GM18909 (cell line): ENCODE data around the gene CCL20.
"Not testable (repeated sequence)": the region's sequence is repeated elsewhere in the genome, so short reads cannot be mapped to it uniquely, and the experiment has no call there.

Experiments used
- ATAC-seq: cut with Tn5 transposase; IDR thresholded peaks from one replicate; pipeline ENCODE4 v1.9.1; 2021; ENCODE audit warnings: mild to moderate bottlenecking; ENCODE audit not compliant: unreplicated experiment, poor library complexity

CCL20 gene, protein sequence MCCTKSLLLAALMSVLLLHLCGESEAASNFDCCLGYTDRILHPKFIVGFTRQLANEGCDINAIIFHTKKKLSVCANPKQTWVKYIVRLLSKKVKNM

DNA sequence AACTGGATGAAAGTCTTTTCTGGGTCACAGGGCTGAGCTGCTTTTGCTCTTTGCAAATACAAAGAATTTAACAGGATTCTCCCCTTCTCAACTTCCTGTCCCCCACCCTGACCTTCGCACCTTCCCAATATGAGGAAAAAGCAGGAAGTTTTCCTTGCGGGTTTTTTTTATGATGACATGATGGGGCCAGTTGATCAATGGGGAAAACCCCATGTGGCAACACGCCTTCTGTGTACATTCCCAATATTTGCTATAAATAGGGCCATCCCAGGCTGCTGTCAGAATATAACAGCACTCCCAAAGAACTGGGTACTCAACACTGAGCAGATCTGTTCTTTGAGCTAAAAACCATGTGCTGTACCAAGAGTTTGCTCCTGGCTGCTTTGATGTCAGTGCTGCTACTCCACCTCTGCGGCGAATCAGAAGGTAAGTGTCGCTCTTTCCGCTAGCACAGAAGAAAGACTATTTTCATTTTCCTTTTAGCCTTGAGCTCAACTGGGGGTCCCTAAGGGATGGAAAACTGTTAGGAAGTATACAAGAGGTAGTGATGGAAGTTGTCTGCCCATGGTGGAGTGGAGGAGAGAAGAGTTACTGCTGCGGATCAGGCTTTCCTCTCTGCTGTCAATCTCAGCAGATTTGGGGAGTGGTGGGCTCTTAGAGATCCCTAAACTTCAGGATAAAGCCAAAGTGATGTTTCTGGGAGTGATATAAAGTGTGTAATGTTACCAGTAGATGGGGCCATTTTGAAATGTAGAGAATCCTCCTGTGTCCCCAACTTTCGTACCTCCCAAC, at the start of gene CCL20:
Gene CCL20, plus strand, starts transcription at position 281 of the 792 bp plus-strand sequence. Its CDS starts 70 bp downstream, at position 351.
- no peak for ATAC-seq

DNA sequence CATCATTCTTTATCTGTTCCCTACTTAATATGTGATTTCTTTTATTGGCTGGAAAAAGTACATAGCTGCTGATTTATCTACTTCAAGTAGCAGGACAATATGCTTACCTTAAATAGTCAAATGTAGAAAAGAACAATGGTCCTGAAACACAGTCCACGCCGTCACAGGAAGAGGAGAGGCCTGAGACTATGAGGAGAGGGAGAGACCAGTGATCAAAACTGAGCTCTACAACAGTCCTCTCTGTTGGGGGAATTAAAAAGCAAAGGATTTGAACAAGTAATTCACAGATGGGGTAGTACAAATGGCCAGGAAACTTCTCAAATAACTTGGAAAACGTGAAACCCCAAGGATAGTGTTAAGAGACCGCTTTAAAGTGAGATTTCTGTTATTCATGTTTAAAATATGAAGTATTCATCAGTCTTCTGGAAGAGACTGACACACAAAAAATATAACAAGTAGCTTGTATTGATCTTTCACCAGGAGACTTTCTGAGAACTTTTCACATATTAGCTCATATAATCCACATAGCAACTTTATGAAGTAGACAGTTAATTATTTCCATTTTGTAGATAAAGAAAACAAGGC, 47.8 kb upstream of the CCL20 start:
- peak; percentile 16 for ATAC-seq

DNA sequence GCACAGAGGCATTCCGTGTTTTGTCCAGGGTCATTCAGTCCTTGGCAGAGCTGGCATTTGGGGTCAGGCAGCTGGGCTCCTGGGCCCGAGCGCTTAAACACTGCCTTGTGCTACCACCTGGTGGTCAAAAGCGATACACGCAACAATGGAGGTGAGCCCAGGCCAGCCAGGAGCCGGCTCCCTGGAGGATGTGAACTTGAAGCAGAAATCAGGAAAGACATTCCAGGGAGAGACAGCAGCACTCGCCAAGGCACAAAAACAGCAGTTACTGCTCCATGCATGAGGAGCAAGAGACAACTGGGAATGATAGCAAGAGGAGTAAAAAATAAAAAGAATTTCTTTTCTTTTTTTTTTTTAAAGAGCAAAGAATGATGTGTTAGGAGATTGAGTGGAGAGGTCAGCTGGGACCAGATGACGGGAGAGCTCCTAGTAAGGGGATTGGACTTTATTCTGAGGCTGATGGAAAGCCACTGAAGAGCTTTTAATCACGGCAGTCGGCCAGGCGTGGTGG, 47.2 kb upstream of the CCL20 start:
- peak; percentile 98 for ATAC-seq

DNA sequence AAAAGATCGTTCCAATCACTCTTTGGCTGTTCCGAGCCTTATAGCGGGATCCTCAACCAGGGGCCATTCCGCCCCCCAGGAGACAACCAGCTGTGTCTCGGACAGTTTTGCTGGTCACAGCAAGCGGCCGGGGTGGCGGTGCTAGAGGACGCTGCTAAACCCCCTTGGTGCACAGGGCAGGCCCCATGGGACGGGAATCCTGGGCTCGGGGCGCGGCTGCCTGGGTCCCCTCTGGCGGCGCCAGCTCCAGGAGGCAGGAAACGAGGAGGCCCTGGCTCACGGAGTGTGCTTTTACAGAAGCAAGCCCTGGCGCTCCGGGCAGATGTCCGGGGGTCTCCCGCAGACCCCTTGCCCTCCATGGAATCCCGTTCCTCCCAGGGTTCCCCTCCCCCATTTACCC, 45.8 kb upstream of the CCL20 start:
- no peak for ATAC-seq

DNA sequence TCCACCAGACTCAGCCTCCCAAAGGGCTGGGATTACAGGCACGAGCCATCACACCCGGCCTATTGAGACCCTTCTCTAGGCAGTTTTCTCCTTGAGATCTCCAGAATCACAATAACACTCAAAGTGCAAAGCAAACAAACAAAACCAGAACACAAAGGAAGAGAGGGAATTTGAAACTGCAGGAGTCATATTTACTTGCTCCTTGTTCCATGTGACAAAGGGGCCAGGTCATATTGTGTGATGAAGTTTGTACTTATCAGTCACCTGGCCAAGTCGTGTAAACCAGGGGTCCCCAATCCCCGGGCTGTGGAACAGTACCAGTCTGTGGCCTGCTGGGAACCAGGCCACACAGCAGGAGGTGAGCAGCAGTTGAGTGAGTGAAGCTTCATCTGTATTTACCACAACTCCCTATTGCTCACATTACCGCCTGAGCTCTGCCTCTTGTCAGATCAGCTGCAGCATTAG, 41.4 kb upstream of the CCL20 start:
- no peak for ATAC-seq

DNA sequence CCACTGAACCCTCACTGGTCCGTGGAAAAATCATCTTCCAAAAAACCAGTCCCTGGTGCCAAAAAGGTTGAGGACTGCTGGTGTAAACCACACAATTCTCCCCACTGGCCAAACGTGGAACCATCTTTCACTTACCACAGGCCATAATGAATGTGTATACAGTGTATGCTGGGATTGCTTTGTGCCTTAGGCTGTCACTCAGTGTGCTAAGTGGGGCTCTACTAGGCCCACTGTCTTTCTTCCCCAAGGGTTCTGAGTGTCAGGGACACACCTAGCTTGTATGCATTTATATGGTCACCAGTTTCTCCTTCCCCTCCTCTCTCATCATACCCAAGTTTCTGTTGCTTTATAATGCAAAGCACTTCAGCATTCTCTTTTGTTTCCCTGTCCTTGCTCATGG, 40.7 kb upstream of the CCL20 start:
- no peak for ATAC-seq

DNA sequence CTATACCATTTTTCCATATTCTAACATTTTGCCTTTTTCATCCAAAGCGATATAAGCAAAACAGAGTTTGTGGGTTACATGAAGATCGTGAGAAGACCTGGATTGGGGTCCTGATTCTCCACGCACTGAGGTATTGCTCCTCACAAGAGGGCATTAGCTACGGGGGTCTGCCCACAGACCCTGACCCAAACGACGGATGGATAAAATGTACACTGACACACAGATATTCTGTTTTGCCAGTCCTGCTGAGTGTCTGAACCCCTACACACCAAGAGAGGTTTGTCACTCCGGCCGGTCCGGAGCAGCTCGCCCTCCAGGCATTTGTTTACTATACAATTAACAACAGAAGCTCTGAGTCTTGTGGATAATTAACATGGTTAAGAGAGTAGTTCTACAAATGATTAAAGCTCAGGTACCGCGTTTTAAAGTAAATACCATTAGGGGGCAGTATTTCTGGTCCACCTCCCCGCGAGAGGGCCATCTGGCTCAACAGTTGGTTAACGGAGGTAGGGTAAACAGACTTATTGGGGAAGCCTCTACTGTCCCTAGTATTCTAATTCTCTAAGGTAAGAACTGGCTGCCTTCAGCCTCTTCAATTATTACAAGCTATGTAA, 39.5 kb upstream of the CCL20 start:
- ATAC-seq, result no peak

DNA sequence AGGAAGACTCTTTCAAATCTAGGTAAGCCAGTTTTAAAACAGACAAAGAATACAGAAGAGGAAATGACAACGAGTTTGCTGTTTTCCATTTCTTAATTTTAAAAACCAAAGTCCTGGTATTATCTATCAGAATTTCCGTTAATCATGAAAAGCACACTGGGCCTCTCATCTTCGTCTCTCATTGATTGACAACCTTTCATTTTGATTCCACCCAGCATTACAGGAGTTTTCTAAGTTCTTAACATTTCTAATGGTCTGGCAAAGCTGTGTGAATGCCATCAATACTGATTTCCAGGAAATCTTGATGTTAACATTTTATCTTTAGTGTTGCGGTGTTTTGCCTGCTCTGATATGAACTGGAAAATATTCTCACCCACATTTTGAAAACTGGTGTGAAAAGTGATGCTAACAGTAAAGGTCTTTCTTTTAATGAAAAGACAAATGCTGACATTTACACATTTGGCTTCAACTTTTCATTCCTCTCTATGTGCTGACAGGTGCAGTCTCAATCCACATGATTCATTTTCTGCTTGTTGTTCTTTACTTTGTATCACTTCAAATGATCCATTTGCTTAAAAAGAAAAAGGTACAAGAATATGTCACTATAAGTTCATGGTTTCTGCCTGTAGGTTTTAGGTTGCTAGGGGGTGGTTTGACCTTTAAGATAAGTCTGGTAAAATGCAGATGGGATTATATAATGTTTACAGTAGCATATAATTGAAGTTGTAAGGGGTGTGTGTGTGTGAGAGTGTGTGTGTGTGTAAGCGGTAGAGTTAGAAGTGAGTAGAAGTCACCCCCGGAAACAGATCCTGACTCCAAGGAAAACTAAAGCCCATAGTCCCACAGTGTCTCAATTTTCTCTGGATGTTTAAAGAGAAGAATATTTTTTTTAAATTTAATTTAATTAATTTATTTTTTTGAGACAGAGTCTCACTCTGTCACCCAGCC, 38.5 kb upstream of the CCL20 start:
- ATAC-seq, result no peak

DNA sequence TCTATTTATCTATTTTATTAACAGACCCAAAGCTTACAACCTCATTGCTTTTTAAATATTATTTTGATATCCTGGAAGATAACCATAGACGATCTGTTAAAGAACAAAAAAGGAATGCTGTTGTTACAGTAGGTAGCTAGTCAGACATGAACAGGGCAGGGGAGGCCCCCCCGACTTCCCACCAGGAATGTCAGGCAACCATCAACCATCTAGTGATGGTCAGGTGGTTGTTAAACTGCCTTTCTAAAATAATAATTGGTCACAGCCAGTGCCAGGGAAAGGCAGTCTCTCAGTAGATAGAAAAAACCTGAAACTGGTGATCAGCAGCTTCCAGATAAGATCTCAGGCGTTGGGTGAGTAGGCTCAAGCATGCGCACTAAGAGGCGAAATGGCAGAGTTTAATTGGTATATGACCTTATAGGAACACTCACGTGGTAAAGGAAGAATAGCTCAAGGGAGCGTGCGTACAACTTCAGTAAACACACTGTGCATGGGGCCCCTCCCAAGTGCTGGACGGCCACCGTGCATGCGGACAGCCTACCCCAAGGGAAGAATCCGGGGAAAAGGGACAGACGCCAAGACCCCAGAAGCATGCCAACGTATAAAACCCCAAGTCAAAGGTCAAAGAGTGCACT, 32.5 kb upstream of the CCL20 start:
- ATAC-seq, result no peak

DNA sequence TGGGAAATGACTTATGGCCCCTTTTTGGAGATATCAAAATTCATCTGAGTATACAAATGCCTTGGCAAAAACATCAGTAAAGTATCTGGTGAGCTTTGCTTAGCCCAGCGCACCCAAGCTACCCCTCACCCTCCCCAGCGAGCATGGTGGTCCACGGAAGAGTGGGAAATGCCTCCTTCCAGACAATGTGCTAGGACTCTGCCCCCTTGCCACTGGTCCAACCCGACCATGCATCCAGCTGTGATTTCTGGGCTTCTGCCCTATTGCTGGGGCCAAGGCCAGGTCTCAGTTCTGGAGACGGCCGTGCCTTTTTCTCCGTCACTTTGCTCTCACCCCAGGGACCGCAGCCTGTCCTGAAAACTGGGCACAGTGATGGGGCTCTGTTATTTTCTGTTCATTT, 31.8 kb upstream of the CCL20 start:
- ATAC-seq, result no peak

DNA sequence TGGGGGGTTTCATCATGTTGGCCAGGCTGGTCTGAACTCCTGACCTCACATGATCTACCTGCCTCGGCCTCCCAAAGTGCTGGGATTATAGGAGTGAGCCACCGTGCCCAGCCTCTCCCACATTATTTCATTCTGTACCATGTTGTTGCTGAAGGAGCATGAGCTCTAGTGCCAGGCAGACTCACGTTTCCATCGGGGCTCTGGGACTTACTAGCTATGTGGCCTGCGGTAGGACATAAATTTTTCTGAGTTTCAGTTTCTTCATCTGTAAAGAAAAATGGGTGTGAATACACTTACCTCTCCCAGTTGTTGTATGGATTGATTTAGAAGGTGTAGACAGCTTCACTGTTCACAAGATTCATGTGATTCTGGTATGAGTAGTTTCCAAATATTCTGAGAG, 30.8 kb upstream of the CCL20 start:
- peak; percentile 33 for ATAC-seq

DNA sequence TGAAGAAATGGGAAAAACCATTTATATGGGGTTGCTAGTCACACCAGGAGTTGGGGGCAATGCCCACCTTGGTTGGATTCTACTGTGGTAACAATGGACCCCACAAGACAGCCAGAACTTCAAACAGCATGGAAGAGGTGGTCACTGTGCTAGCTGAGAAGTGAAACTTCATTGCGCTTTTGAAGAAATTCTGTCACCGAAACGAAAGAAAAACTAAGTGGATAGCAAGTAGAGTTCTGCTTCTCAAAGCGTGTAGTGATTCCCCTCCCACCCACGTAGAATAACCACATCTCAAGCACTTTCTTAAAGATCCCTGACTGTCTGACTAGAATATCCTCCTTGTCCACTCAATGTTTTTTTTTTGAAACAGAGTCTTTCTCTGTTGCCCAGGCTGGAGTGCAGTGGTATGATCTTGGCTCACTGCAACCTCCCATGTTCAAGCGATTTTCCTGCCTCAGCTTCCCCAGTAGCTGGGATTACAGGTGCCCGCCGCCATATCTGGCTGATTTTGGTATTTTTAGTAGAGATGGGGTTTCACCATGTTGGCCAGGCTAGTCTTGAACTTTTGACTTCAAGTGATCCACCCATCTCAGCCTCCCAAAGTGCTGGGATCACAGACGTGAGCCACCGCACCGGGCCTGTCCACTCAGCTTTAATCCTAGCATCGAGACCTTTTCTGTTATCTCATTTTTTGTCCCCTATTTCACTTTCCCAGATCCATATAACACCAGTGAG, 30.1 kb upstream of the CCL20 start:
- peak; percentile 99 for ATAC-seq

DNA sequence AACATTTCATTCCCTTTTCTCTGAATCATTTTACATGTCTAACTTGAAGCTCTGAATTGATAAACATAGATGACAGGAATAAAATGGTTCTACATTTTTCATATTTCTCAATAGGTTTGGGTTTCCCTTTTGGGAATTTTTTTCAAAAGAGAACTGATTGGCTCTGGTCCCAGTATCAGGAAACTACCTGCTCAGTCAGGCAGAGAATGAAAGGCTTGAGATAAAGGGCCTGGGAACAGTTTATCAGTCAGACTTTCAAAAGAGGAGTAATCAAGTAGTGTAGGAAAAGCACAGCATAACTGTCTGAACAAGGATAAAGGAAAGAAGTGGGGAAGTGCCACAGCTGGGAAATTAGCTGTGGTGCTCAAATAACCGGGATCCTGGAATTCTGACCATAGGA, 28.3 kb upstream of the CCL20 start:
- no peak for ATAC-seq

DNA sequence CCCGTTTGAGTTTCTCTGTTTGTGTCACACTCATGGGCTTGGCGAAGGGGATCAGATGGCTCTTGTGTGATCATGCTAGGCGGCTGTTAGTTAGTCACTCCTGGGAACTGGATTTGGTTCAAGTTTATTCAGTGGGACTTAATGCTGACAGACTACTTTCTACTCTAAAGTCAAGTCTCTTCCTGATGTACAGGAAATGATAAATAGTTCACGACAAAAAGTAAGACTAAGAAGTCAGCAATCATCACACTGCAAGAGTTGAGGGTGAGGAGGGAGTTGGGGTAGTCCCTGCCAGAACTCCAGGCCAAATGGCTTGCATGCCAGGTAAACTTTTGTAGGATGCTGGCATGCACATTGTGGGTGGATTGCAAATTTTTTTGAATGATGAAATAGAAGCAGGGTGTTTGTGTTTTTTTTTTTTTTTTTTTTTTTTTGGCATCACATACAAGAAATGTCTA, 25.1 kb upstream of the CCL20 start:
- no peak for ATAC-seq

DNA sequence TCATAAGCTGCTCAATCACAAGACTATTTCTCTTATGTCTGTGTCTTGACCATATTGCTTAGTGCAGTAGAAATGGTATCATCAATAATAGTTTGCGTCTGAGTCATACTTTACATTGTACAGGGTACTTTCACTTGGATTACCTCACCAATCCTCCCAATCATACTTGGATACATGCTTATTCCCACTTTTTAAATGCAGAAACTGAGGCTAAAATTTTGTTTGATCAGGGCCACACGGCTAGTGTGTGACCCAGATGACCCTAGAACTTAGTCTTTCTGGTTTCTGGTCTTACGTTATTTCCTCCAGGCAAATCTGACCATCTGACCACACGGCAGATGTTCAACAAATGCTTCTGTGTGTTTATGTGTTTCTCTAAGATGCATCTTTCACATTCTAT, 23.8 kb upstream of the CCL20 start:
- peak; percentile 71 for ATAC-seq

DNA sequence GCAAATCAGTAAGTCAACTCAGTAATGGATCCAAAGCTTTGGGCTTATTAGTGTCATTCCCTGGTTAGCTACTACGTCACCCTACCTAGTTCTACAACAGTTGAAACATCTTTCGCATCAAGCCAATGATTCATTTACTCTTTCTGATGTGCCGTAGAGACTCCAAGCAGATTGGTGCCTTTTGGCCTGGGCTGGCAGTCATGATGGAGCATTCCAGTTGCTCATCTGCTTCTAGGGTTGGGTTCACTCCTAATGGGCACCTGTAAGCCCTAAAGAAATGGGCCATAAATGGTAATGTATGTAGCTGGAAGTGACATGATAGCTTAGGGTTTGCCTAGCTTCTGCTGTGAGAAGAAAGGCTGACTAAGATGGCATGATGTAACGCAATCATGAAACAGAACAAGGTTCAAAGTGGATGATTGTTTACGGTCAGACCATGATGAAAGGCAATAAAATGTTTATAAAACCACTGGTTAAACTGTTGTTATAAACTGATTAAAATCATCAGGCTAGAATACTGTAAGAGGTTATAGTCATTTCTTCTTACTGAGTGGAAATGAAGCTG, 20.4 kb upstream of the CCL20 start:
- no peak for ATAC-seq

DNA sequence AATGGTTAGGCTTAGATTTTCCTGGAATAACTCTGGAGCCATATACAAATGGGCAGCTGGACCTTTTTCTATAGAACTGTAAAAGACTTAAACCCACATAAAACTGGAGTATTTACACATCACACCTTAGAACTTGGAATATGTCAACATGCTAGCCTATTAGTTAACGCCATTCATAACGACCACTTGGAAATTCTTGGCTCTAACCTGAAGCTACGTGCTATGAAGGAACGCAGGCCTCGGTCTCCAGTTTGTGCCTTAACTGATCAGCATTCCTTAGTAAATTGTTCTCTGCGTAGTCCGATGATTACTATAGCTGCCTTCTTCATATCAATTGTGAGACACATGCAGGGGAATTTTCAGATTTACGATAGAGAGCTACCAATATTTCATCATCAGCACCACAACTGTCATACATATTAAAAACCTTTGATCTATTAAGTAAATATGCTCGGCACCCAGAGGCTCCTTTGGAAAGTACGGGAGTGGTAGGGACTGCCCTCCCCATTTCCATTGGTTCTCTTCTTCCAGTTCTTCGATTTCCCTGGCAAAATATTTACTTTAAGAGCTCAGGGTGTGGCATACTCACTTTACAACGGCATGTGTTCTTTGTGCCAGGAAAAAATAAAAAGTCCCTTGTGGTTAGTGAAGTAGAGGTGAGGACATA, 17.5 kb upstream of the CCL20 start:
- no peak for ATAC-seq

DNA sequence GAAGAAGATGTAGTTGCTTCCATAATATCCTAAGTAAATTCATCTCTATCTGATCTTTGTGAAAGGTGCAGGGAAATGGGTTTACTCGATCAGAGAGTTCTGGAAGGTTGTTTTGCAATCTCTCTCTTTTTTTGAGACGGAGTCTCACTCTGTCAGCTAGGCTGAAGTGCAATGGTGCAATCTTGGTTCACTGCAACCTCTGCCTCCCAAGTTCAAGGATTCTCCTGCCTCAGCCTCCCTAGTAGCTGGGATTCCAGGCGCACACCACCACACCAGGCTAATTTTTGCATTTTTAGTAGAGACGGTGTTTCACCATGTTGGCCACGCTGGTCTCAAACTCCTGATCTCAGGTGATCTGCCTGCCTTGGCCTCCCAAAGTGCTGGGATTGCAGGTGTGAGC, 16.9 kb upstream of the CCL20 start:
- not testable (repeated sequence) for ATAC-seq
